HFFc6 (cell line): ENCODE measurements around the gene OGFRL1. TPM values are rescaled to one million over a fixed set of nuclear protein-coding genes. Genes with fewer than 3 reads are reported as not detected.
A peak's percentile ranks its signal among the peaks of the same experiment; 100 is the strongest.

ENCODE experiments used
- DNase-seq: peaks from one replicate; pipeline ENCODE4 v3.0.0-alpha.2; 2018
- H3K27ac Mint-ChIP-seq: 2 replicates; pipeline ENCODE4 v1.8.0; 2020; ENCODE audit warnings: mild to moderate bottlenecking, mixed read lengths
- H3K27me3 Mint-ChIP-seq: 2 replicates; pipeline ENCODE4 v1.8.0; 2021; ENCODE audit warnings: mild to moderate bottlenecking, moderate library complexity, mixed read lengths; ENCODE audit not compliant: insufficient read depth
- H3K36me3 Mint-ChIP-seq: 2 replicates; pipeline ENCODE4 v1.8.0; 2021; ENCODE audit warnings: low read depth, mixed read lengths
- H3K4me1 Mint-ChIP-seq: 2 replicates; pipeline ENCODE4 v1.8.0; 2020; ENCODE audit warnings: low read depth, mixed read lengths
- H3K4me3 Mint-ChIP-seq: 2 replicates; pipeline ENCODE4 v1.8.0; 2020; ENCODE audit warnings: mild to moderate bottlenecking, moderate library complexity, mixed read lengths
- H3K9me3 Mint-ChIP-seq: 2 replicates; pipeline ENCODE4 v1.8.0; 2020; ENCODE audit warnings: mild to moderate bottlenecking, mixed read lengths
- total RNA-seq, 6 experiments: library from RNA; stranded (reverse); fragmentation: NEBNext Ultra II Directional; extraction: Animal tissue kit (Norgen Biotek cat#: 25700); gene quantifications; 2 replicates in 1 of 6; 3 replicates in 5 of 6; pipeline ENCODE4 v1.2.3, GENCODE V29; 2021
- TF ChIP-seq, protein P1 (sequence below): fragments of 200-600 bp; sonication (generic); IDR thresholded peaks from 2 replicates; pipeline ENCODE4 v1.5.0; 2021; ENCODE audit warnings: antibody characterized with exemption, mild to moderate bottlenecking

OGFRL1 gene
- total RNA-seq, 6 experiments from 2014 or later, result 21.4 to 34.5 (median 25.2) TPM

DNA sequence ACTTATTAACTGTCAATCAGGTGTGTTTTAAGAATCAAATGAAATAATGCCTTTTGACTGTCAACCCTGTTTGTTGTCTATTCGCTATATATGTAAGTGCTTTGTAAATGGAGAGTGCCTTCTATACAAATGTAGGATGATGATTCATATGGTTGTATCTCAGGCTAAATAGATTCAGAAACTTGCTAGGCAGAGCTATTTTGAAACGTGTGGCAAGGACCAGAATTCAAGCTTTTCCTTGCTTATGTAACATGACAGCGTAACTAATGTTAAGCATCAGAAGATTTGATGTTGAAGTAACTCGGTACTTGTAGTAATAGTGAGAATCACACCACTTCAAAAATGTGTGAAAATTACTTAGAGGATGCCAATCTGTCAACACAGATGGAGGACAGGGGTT is 3.4 kb downstream of the OGFRL1 start:
- peaks cover 53% of the 10 kb centered on the region for H3K36me3 Mint-ChIP-seq
- no peaks in the 10 kb centered on the region; the same call in 1 of the 2 replicates for H3K27me3 Mint-ChIP-seq
- peak overlapping the region; percentile 89 for H3K4me3 Mint-ChIP-seq
- peaks cover 77% of the 10 kb centered on the region for H3K4me1 Mint-ChIP-seq
- no peak for DNase-seq
- peak overlapping the region; percentile 79 for H3K27ac Mint-ChIP-seq
- TF ChIP-seq, protein P1, sequence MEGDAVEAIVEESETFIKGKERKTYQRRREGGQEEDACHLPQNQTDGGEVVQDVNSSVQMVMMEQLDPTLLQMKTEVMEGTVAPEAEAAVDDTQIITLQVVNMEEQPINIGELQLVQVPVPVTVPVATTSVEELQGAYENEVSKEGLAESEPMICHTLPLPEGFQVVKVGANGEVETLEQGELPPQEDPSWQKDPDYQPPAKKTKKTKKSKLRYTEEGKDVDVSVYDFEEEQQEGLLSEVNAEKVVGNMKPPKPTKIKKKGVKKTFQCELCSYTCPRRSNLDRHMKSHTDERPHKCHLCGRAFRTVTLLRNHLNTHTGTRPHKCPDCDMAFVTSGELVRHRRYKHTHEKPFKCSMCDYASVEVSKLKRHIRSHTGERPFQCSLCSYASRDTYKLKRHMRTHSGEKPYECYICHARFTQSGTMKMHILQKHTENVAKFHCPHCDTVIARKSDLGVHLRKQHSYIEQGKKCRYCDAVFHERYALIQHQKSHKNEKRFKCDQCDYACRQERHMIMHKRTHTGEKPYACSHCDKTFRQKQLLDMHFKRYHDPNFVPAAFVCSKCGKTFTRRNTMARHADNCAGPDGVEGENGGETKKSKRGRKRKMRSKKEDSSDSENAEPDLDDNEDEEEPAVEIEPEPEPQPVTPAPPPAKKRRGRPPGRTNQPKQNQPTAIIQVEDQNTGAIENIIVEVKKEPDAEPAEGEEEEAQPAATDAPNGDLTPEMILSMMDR, result no peak
- no peaks in the 10 kb centered on the region for H3K9me3 Mint-ChIP-seq

DNA sequence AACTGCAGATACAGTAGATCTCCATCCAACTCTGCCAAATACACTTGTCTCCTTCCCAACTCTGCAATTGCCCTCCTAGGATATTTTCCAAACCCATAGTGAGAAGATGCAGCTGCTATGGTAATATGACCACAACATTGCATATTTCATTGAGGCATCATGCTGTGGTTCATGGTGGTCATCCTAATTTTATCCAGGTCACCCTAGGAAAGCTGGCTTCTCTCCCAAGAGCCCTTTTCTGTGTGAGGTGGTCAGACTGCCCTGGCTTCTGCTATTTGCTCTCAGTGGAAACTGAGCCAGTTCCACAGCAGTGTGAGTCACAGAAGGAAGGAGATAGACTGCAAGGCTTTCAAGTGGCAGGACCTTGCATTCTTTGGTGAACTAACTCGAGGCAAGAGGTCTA is 5.5 kb downstream of the OGFRL1 start:
- Mint-ChIP-seq H3K4me1 (peaks cover 76% of the 10 kb centered on the region), H3K27ac (peak overlapping the region; percentile 79)

DNA sequence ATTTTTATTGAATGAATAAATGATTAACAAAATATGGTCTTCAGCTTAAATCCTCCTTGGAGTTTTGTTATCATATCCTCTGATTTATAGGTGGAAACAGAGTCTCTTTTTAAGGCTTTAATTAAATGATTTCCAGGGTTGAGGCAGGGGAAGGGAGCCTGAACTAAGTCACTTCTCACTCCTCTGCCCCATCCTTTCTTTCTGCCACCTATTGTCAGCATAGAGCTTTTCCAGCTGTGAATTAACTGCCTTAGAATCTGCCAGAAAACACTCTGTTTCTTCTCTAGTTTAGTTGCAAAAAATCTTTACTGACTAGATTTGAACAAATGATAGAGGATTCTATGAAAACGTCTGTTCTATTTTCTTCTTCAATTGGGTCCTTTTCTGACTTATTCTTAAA is 9.8 kb downstream of the OGFRL1 start:
- Mint-ChIP-seq H3K9me3 (no peaks in the 10 kb centered on the region), H3K36me3 (peaks cover 60% of the 10 kb centered on the region), H3K4me1 (peaks cover 53% of the 10 kb centered on the region), H3K27me3 (no peaks in the 10 kb centered on the region; the same call in 1 of the 2 replicates), H3K27ac (peak overlapping the region; percentile 78), H3K4me3 (no peak overlapping the region)
- TF ChIP-seq, protein P1, result no peak
- DNase-seq, result no peak

More for the DNA sequence above, 5.5 kb downstream of the OGFRL1 start:
- DNase-seq, result peak; percentile 92
- Mint-ChIP-seq H3K36me3 (peaks cover 63% of the 10 kb centered on the region), H3K9me3 (no peaks in the 10 kb centered on the region), H3K4me3 (peak overlapping the region; percentile 37), H3K27me3 (no peaks in the 10 kb centered on the region; the same call in 1 of the 2 replicates)
- TF ChIP-seq, protein P1, result no peak

DNA sequence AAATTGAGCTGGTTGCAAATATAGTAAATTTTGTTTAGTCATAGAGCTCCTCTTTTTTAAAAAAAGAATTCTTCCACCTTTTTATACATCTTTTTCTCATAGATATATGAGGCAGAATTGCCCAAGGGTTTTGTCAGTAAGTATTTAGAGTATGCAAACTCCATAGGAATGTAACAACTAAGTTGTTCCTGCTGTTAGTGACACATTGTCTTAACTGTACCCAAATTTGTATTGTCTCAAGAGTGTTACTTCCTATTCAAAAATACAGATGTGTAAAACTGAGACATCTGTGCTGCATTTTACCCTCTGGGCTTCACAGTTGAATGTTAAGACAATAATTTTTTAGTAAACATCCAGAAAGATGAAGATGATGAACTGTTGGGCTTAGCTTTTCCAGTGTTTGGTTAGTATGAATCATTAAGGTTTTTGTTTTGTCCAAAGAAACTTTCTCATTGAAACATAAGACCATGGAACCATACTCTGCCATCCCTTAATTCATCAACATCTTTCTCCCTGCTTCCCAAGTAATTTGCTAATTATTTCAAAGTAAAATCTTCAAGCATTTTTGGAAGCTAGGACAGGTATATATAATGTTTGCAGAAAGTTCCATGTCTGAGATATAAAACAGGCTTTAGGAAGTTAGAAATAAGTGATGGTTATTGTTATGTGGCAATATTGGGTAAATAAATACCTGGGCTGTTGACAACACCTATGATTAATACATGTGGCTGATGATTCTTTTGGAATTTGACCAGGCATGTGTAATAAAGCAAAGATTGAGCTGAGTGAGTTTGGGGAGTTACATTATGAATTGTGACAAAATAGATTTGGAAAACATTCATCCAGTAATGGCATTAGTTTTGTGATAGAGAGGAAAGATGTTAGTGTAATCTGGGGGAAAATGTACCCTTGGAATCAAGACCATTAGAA is 11.2 kb downstream of the OGFRL1 start:
- TF ChIP-seq, protein P1, result no peak
- peaks cover 39% of the 10 kb centered on the region for H3K4me1 Mint-ChIP-seq
- DNase-seq, result no peak
- no peak overlapping the region for H3K4me3 Mint-ChIP-seq
- H3K27me3 Mint-ChIP-seq, result no peaks in the 10 kb centered on the region; the same call in 1 of the 2 replicates
- peak overlapping the region; percentile 78 for H3K27ac Mint-ChIP-seq
- H3K36me3 Mint-ChIP-seq, result peaks cover 48% of the 10 kb centered on the region
- H3K9me3 Mint-ChIP-seq, result no peaks in the 10 kb centered on the region

DNA sequence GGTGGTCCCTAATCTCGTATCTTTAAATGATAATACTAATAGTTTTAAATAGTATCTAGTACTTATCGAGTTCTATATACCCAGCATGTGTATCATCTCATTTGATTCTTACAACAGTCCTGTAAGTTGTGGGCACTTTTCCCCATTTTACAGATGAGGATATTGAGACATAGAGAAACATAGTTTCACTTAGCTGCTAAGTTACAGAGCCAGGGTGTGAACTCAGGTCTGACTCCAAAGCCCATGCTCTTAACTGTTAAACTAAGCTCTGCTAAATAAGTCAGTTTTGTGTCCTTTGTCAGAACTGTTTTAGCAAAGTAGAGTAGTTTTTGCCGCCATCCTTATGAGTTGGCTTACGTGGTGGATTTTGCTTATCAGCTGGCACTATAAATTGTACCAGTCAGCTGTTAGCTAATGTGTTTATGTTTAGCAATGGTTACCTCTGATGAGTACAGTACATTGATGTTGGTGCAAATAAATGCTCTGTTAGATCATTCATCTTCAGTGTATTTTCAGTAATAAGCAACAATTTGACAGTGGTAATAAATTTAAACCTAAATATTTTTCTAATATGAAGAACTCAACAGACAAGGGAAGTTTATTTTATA is 12.1 kb downstream of the OGFRL1 start:
- no peak overlapping the region for H3K27ac Mint-ChIP-seq
- H3K4me1 Mint-ChIP-seq, result peaks cover 31% of the 10 kb centered on the region

More for the DNA sequence above, 12.1 kb downstream of the OGFRL1 start:
- H3K27me3 Mint-ChIP-seq, result no peaks in the 10 kb centered on the region; the same call in 1 of the 2 replicates
- no peaks in the 10 kb centered on the region for H3K9me3 Mint-ChIP-seq
- H3K36me3 Mint-ChIP-seq, result peaks cover 43% of the 10 kb centered on the region
- no peak for DNase-seq
- no peak overlapping the region for H3K4me3 Mint-ChIP-seq
- TF ChIP-seq, protein P1, result no peak
